HepG2 (cell line): ENCODE data around the gene SLC6A4. TPM values are rescaled to one million over a fixed set of nuclear protein-coding genes. Genes with fewer than 3 reads are reported as not detected.

ENCODE experiments used
- DNMT1 ChIP-seq: sonication (generic); formaldehyde crosslinking; IDR thresholded peaks from 2 replicates; pipeline ENCODE4 v1.5.1; 2020; ENCODE audit warnings: mild to moderate bottlenecking, missing genetic modification reagents
- HIVEP1 ChIP-seq: sonication (generic); formaldehyde crosslinking; IDR thresholded peaks from 2 replicates; pipeline ENCODE4 v1.4.0; 2020; ENCODE audit warnings: mild to moderate bottlenecking, missing genetic modification reagents
- HOXA3 ChIP-seq: sonication (generic); formaldehyde crosslinking; IDR thresholded peaks from 2 replicates; pipeline ENCODE4 v1.5.0; 2020; ENCODE audit warnings: missing genetic modification reagents
- KDM6A ChIP-seq: IDR thresholded peaks from 2 replicates; pipeline ENCODE4 v1.6.1; 2016; ENCODE audit warnings: low read depth
- KLF9 ChIP-seq: IDR thresholded peaks from 2 replicates; pipeline ENCODE4 v1.6.1; 2016; ENCODE audit warnings: low read depth
- MAFK ChIP-seq, 2 experiments: IDR thresholded peaks in 1 of 2; conservative IDR thresholded peaks in 1 of 2; 2 replicates each; pipeline ENCODE4 v1.6.1; 2011; ENCODE audit warnings: improper control_type of control experiment in 2 of 2, low read length in 2 of 2
- NR3C1 ChIP-seq: sonication (generic); formaldehyde crosslinking; IDR thresholded peaks from 2 replicates; pipeline ENCODE4 v1.4.0; 2020; ENCODE audit warnings: missing genetic modification reagents
- RORA ChIP-seq: sonication (generic); formaldehyde crosslinking; IDR thresholded peaks from 2 replicates; pipeline ENCODE4 v1.5.0; 2020; ENCODE audit warnings: mild to moderate bottlenecking, missing genetic modification reagents, moderate library complexity
- SIX1 ChIP-seq: sonication (generic); formaldehyde crosslinking; IDR thresholded peaks from 2 replicates; pipeline ENCODE4 v1.4.0; 2020; ENCODE audit warnings: missing genetic modification reagents, borderline replicate concordance
- SIX4 ChIP-seq: sonication (generic); formaldehyde crosslinking; IDR thresholded peaks from 2 replicates; pipeline ENCODE4 v1.4.0; 2020; ENCODE audit warnings: missing genetic modification reagents
- SMAD3 ChIP-seq: sonication (generic); formaldehyde crosslinking; IDR thresholded peaks from 2 replicates; pipeline ENCODE4 v1.4.0; 2020; ENCODE audit warnings: missing genetic modification reagents
- TAF1 ChIP-seq: sonication (generic); formaldehyde crosslinking; IDR thresholded peaks from 2 replicates; pipeline ENCODE4 v1.4.0; 2020; ENCODE audit warnings: missing genetic modification reagents
- ZFP36L2 ChIP-seq: sonication (generic); formaldehyde crosslinking; IDR thresholded peaks from 2 replicates; pipeline ENCODE4 v1.4.0; 2020; ENCODE audit warnings: missing genetic modification reagents
- ZFY ChIP-seq: sonication (generic); formaldehyde crosslinking; IDR thresholded peaks from 2 replicates; pipeline ENCODE4 v1.4.0; 2020; ENCODE audit warnings: missing genetic modification reagents
- ZNF138 ChIP-seq: sonication (generic); formaldehyde crosslinking; IDR thresholded peaks from 2 replicates; pipeline ENCODE4 v1.5.0; 2020; ENCODE audit warnings: mild to moderate bottlenecking, low read depth, missing genetic modification reagents
- ZNF232 ChIP-seq: sonication (generic); formaldehyde crosslinking; IDR thresholded peaks from 2 replicates; pipeline ENCODE4 v1.4.0; 2020; ENCODE audit warnings: missing genetic modification reagents, borderline replicate concordance
- ZNF317 ChIP-seq: sonication (generic); formaldehyde crosslinking; IDR thresholded peaks from 2 replicates; pipeline ENCODE4 v1.5.0; 2020; ENCODE audit warnings: mild to moderate bottlenecking, missing genetic modification reagents
- ZNF501 ChIP-seq: sonication (generic); formaldehyde crosslinking; IDR thresholded peaks from 2 replicates; pipeline ENCODE4 v1.5.1; 2020; ENCODE audit warnings: mild to moderate bottlenecking, moderate library complexity, missing genetic modification reagents
- ZNF547 ChIP-seq: sonication (generic); formaldehyde crosslinking; IDR thresholded peaks from 2 replicates; pipeline ENCODE4 v1.5.1; 2020; ENCODE audit warnings: mild to moderate bottlenecking, missing genetic modification reagents
- ZNF781 ChIP-seq: sonication (generic); formaldehyde crosslinking; IDR thresholded peaks from 2 replicates; pipeline ENCODE4 v1.5.1; 2020; ENCODE audit warnings: borderline replicate concordance, mild to moderate bottlenecking, missing genetic modification reagents; ENCODE audit errors: not compliant biosample characterization
- polyA plus RNA-seq, 8 experiments: library from polyadenylated mRNA; depleted of rRNA in 3 of 8; stranded (reverse) in 7 of 8; unstranded in 1 of 8; fragments of >200 nt; fragmentation: Illumina TruSeq in 4 of 8; extraction: Trizol in 4 of 8; gene quantifications; 2 replicates each; pipeline versions ENCODE4 v1.2.1 to v1.2.3, GENCODE V29; 2011 to 2016; ENCODE audit warnings: low read depth in 4 of 8, missing spikeins in 1 of 8, mixed read lengths in 1 of 8; ENCODE audit not compliant: insufficient read depth in 1 of 8
- total RNA-seq, 5 experiments: library from RNA; depleted of rRNA; stranded (reverse); fragments of >200 nt; fragmentation: Illumina TruSeq; extraction: Trizol; gene quantifications; 2 replicates each; pipeline ENCODE4 v1.2.3, GENCODE V29; 2016; ENCODE audit warnings: low read depth in 1 of 5
- TF ChIP-seq, protein P1 (sequence below): IDR thresholded peaks from 2 replicates; pipeline ENCODE4 v1.6.1; 2016; ENCODE audit warnings: missing compliant biosample characterization, missing genetic modification reagents, borderline replicate concordance
- TF ChIP-seq, protein P2 (sequence below): sonication (generic); formaldehyde crosslinking; IDR thresholded peaks from 2 replicates; pipeline ENCODE4 v1.5.0; 2020; ENCODE audit warnings: mild to moderate bottlenecking, missing genetic modification reagents, borderline replicate concordance

Gene SLC6A4
- total and polyA plus RNA-seq, 2 of the 13 experiments (the other 11 are each of a cell fraction or from before 2014, with no cell fraction given): 7.6 to 20.3 TPM

DNA sequence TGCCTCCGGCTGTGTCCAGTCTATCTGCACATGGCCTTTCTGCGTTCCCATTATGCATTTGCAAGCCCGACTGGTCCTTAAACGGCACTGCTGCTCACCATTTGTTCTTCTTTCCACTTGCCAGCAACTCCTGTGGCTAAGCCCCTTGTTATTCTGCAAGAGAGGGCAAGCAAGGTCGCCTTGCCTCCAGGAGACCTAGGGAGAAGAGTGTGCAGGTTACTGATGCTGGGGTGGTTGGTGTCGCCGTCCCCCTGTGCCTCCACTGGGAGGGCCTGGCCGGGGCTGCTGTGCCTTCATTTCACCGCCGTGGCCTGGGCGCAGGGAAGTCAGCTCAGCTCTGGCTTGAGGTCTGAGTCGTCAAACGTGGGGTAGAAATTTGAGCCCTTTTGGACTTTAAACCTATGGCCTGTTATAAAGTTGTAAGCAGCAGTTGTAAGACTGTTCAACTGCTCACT, 12.7 kb downstream of the SLC6A4 start (continued):
- TF ChIP-seq KLF9 (CRISPR knock-in tag) (no peak), ZNF232 (no peak), ZNF317 (no peak), ZFP36L2 (no peak), RORA (CRISPR knock-in tag) (no peak), KDM6A (CRISPR knock-in tag) (peak; percentile 62; the same call in 1 of the 2 replicates), SIX4 (peak; percentile 98), HIVEP1 (CRISPR knock-in tag) (peak; percentile 63; the same call in 1 of the 2 replicates), ZNF501 (CRISPR knock-in tag) (peak; percentile 59; the same call in 1 of the 2 replicates), ZNF138 (CRISPR knock-in tag) (peak; percentile 69; the same call in 1 of the 2 replicates), ZNF781 (peak; percentile 40), MAFK (conservative IDR thresholded peaks at IDR 0.05 in 1 of 2, IDR thresholded peaks at IDR 0.05 in 1 of 2; ENCODE audit: low read length in 2 of 2) (no peak), DNMT1 (CRISPR knock-in tag) (no peak), SMAD3 (CRISPR knock-in tag) (0 out of 2 replicates have a peak, but pooled peaks have one; percentile 26), ZNF547 (CRISPR knock-in tag) (no peak), TAF1 (CRISPR knock-in tag) (peak; percentile 58), SIX1 (CRISPR knock-in tag) (peak; percentile 98), ZFY (peak; percentile 70), HOXA3 (CRISPR knock-in tag) (peak; percentile 50; the same call in 1 of the 2 replicates), NR3C1 (CRISPR knock-in tag) (no peak)
- TF ChIP-seq, protein P1, sequence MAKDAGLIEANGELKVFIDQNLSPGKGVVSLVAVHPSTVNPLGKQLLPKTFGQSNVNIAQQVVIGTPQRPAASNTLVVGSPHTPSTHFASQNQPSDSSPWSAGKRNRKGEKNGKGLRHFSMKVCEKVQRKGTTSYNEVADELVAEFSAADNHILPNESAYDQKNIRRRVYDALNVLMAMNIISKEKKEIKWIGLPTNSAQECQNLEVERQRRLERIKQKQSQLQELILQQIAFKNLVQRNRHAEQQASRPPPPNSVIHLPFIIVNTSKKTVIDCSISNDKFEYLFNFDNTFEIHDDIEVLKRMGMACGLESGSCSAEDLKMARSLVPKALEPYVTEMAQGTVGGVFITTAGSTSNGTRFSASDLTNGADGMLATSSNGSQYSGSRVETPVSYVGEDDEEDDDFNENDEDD: no peak
- TF ChIP-seq, protein P2, sequence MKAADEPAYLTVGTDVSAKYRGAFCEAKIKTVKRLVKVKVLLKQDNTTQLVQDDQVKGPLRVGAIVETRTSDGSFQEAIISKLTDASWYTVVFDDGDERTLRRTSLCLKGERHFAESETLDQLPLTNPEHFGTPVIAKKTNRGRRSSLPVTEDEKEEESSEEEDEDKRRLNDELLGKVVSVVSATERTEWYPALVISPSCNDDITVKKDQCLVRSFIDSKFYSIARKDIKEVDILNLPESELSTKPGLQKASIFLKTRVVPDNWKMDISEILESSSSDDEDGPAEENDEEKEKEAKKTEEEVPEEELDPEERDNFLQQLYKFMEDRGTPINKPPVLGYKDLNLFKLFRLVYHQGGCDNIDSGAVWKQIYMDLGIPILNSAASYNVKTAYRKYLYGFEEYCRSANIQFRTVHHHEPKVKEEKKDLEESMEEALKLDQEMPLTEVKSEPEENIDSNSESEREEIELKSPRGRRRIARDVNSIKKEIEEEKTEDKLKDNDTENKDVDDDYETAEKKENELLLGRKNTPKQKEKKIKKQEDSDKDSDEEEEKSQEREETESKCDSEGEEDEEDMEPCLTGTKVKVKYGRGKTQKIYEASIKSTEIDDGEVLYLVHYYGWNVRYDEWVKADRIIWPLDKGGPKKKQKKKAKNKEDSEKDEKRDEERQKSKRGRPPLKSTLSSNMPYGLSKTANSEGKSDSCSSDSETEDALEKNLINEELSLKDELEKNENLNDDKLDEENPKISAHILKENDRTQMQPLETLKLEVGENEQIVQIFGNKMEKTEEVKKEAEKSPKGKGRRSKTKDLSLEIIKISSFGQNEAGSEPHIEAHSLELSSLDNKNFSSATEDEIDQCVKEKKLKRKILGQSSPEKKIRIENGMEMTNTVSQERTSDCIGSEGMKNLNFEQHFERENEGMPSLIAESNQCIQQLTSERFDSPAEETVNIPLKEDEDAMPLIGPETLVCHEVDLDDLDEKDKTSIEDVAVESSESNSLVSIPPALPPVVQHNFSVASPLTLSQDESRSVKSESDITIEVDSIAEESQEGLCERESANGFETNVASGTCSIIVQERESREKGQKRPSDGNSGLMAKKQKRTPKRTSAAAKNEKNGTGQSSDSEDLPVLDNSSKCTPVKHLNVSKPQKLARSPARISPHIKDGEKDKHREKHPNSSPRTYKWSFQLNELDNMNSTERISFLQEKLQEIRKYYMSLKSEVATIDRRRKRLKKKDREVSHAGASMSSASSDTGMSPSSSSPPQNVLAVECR (CRISPR knock-in tag): peak; percentile 37; the same call in 1 of the 2 replicates
